ENCODE results near the gene BATF.

GRCh38 chr14:75543786-75544185 is 21.5 kb downstream of the BATF start:
- TF ChIP-seq CTCF (IDR thresholded peaks at IDR 0.05), result no peak
- no peak for TF ChIP-seq POLR2A (IDR thresholded peaks at IDR 0.05)

Data from uterus (tissue), 2 donors.